PC-9 (cell line): ENCODE measurements around the gene MS4A4A. TPM values are rescaled to one million over a fixed set of nuclear protein-coding genes. Genes with fewer than 3 reads are reported as not detected.

Experiments used
- BruUV-seq: library from RNA; stranded (reverse); fragments of 400-500 nt; replicated peaks from 2 replicates; lab custom pipeline; 2021; lab: Mats Ljungman, UMichigan
- CTCF ChIA-PET: fragments of 300-600 bp; sonication (Branson Sonifier 250); formaldehyde crosslinking; loops from one replicate; lab custom pipeline; 2022; ENCODE audit warnings: antibody characterized with exemption; lab: Charles Lee
- POLR2A ChIA-PET: fragments of 300-600 bp; sonication (Branson Sonifier 250); formaldehyde crosslinking; loops from one replicate; lab custom pipeline; 2022; ENCODE audit warnings: antibody characterized with exemption; ENCODE audit not compliant: unreplicated experiment; lab: Charles Lee
- DNase-seq, 2 experiments: peaks; one replicate each; pipeline versions ENCODE4 v3.0.0 to v3.0.0-alpha.2; 2015 to 2022; ENCODE audit warnings: mixed read lengths in 1 of 2
- H2AFZ ChIP-seq: fragments of 200-600 bp; sonication (generic); 2 replicates; pipeline ENCODE4 v1.8.1; 2017; ENCODE audit warnings: antibody characterized with exemption
- H3F3A ChIP-seq: fragments of 200-600 bp; sonication (generic); 2 replicates; pipeline ENCODE4 v1.8.1; 2017; ENCODE audit warnings: antibody characterized with exemption, mild to moderate bottlenecking, low read depth; ENCODE audit not compliant: insufficient read depth
- H3K27ac ChIP-seq: fragments of 200-600 bp; sonication (generic); 2 replicates; pipeline ENCODE4 v1.6.1; 2016; ENCODE audit warnings: mixed run types
- H3K27me3 ChIP-seq: fragments of 200-600 bp; sonication (generic); 2 replicates; pipeline ENCODE4 v1.6.1; 2016; ENCODE audit warnings: low read depth, mixed run types; ENCODE audit not compliant: insufficient read depth
- H3K36me3 ChIP-seq: fragments of 200-600 bp; sonication (generic); 2 replicates; pipeline ENCODE4 v1.6.1; 2016; ENCODE audit warnings: low read depth, mixed run types
- H3K4me1 ChIP-seq: fragments of 200-600 bp; sonication (generic); replicated peaks from 2 replicates; pipeline ENCODE4 v1.6.1; 2016; ENCODE audit warnings: mixed run types; ENCODE audit not compliant: insufficient read depth
- H3K4me2 ChIP-seq: fragments of 200-600 bp; sonication (generic); 2 replicates; pipeline ENCODE4 v1.6.1; 2017; ENCODE audit warnings: mixed run types
- H3K4me3 ChIP-seq: fragments of 200-600 bp; sonication (generic); 2 replicates; pipeline ENCODE4 v1.6.1; 2016; ENCODE audit warnings: mixed run types
- H3K79me2 ChIP-seq: fragments of 200-600 bp; sonication (generic); 2 replicates; pipeline ENCODE4 v1.6.1; 2017; ENCODE audit warnings: low read depth, mixed run types
- H3K9me2 ChIP-seq: fragments of 200-600 bp; sonication (generic); 2 replicates; pipeline ENCODE4 v1.8.1; 2017; ENCODE audit warnings: mild to moderate bottlenecking; ENCODE audit not compliant: insufficient read depth
- H3K9me3 ChIP-seq: fragments of 200-600 bp; sonication (generic); 2 replicates; pipeline ENCODE4 v1.8.1; 2016; ENCODE audit warnings: low read depth; ENCODE audit not compliant: insufficient read depth
- H4K20me1 ChIP-seq: fragments of 200-600 bp; sonication (generic); 2 replicates; pipeline ENCODE4 v1.8.1; 2017; ENCODE audit not compliant: insufficient read depth
- EZH2 ChIP-seq: fragments of 200-600 bp; sonication (generic); IDR thresholded peaks from 2 replicates; pipeline ENCODE4 v1.8.0; 2017; ENCODE audit warnings: antibody characterized with exemption, low read depth
- intact Hi-C: fragments of 100-400 bp; cut with micrococcal nuclease; formaldehyde crosslinking; loops from one replicate; pipeline ENCODE4 v1.10.0; 2022; ENCODE audit not compliant: unreplicated experiment
- total RNA-seq: library from RNA; stranded (reverse); gene quantifications from 2 replicates; pipeline ENCODE4 v1.2.3, GENCODE V29; 2021
- TF ChIP-seq, protein P1 (sequence below): fragments of 200-600 bp; sonication (generic); conservative IDR thresholded peaks from 2 replicates; pipeline ENCODE4 v1.6.1; 2017; ENCODE audit warnings: mixed run types, antibody characterized with exemption, mild to moderate bottlenecking, moderate library complexity

The MS4A4A gene
- total RNA-seq, 1 experiment from 2014 or later = not detected

- CTCF ChIA-PET = no interaction called here
- Histone ChIP-seq H3K4me2 (no peak overlapping the region), H4K20me1 (no peaks in the 10 kb centered on the region), H3K9me3 (no peaks in the 10 kb centered on the region), H3K27ac (no peak overlapping the region), H3K9me2 (no peaks in the 10 kb centered on the region), H3K36me3 (no peaks in the 10 kb centered on the region), H3K27me3 (no peaks in the 10 kb centered on the region), H3K79me2 (no peaks in the 10 kb centered on the region), H2AFZ (no peak overlapping the region), H3K4me1 (no peaks in the 10 kb centered on the region), H3F3A (no peaks in the 10 kb centered on the region), H3K4me3 (no peak overlapping the region)
- DNase-seq = no peak
- intact Hi-C loops = loop anchor here (10.0 kb wide), 1 partner anchor 148 kb away; no protein-coding TSS in a partner anchor
- no TSS peak for BruUV-seq
- no peak for TF ChIP-seq EZH2
- TF ChIP-seq, protein P1, sequence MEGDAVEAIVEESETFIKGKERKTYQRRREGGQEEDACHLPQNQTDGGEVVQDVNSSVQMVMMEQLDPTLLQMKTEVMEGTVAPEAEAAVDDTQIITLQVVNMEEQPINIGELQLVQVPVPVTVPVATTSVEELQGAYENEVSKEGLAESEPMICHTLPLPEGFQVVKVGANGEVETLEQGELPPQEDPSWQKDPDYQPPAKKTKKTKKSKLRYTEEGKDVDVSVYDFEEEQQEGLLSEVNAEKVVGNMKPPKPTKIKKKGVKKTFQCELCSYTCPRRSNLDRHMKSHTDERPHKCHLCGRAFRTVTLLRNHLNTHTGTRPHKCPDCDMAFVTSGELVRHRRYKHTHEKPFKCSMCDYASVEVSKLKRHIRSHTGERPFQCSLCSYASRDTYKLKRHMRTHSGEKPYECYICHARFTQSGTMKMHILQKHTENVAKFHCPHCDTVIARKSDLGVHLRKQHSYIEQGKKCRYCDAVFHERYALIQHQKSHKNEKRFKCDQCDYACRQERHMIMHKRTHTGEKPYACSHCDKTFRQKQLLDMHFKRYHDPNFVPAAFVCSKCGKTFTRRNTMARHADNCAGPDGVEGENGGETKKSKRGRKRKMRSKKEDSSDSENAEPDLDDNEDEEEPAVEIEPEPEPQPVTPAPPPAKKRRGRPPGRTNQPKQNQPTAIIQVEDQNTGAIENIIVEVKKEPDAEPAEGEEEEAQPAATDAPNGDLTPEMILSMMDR = no peak
- POLR2A ChIA-PET = no interaction called here
Measured at GRCh38 chr11:60336767-60337391, 56.4 kb downstream of the MS4A4A start.

GRCh38 chr11:60338053-60338452, 57.6 kb downstream of the MS4A4A start:
- Histone ChIP-seq H4K20me1 (no peaks in the 10 kb centered on the region), H3K4me2 (no peak overlapping the region), H3K27me3 (no peaks in the 10 kb centered on the region), H3K9me3 (no peaks in the 10 kb centered on the region), H3K9me2 (no peaks in the 10 kb centered on the region), H2AFZ (no peak overlapping the region), H3K36me3 (no peaks in the 10 kb centered on the region), H3K79me2 (no peaks in the 10 kb centered on the region), H3K27ac (no peak overlapping the region), H3K4me3 (no peak overlapping the region), H3K4me1 (no peaks in the 10 kb centered on the region), H3F3A (no peaks in the 10 kb centered on the region)
- intact Hi-C loops = loop anchor here (10.0 kb wide), 1 partner anchor 147 kb away; no protein-coding TSS in a partner anchor
- DNase-seq = no peak
- BruUV-seq = no TSS peak
- CTCF ChIA-PET = no interaction called here
- POLR2A ChIA-PET = no interaction called here
- no peak for TF ChIP-seq EZH2
- TF ChIP-seq, protein P1 = no peak

GRCh38 chr11:60339356-60339755, 58.9 kb downstream of the MS4A4A start:
- no TSS peak for BruUV-seq
- CTCF ChIA-PET = interaction anchor here (1.7 kb wide), 1 partner anchor 24 kb away, joined by 3 read pairs; no protein-coding TSS in a partner anchor

More at GRCh38 chr11:60339356-60339755, 58.9 kb downstream of the MS4A4A start:
- POLR2A ChIA-PET = no interaction called here
- H3K9me2 ChIP-seq = no peaks in the 10 kb centered on the region
- DNase-seq = no peak
- intact Hi-C loops = loop anchor here (10.0 kb wide), 1 partner anchor 145 kb away; no protein-coding TSS in a partner anchor
- no peaks in the 10 kb centered on the region for H3K27me3 ChIP-seq
- no peak for TF ChIP-seq EZH2
- TF ChIP-seq, protein P1 = no peak
- no peaks in the 10 kb centered on the region for H3K36me3 ChIP-seq
- no peaks in the 10 kb centered on the region for H3K9me3 ChIP-seq
- H3K4me2 ChIP-seq = no peak overlapping the region
- no peaks in the 10 kb centered on the region for H4K20me1 ChIP-seq
- H3K4me1 ChIP-seq = no peaks in the 10 kb centered on the region
- no peak overlapping the region for H2AFZ ChIP-seq
- no peak overlapping the region for H3K4me3 ChIP-seq
- H3F3A ChIP-seq = no peaks in the 10 kb centered on the region
- no peak overlapping the region for H3K27ac ChIP-seq
- no peaks in the 10 kb centered on the region for H3K79me2 ChIP-seq
